ENCODE results near the gene NEMF.

The NEMF gene

DNA sequence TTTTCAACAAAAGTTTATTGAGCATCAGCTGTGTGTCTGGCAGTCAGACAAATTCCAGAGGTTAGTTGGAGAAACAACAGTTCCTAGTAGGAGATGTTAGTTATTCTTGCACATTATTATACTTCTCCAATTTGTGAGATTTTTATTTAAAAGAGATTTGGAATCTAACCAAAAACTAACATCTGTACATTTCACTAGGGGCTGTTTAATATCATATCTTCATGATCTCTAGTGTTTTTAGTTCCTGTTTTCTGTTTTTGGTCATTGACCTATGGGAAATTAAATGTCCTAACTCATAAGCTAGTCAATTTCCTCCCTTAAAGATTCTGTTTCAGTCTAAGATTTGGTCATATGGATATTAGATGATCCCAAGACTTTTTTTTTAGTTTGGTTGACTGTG is 118.8 kb downstream of the NEMF start:
- Histone ChIP-seq H3K4me3 (ENCODE audit: insufficient read length, low read depth) (no peak overlapping the region), H3K9me3 (ENCODE audit: insufficient read depth, low read length) (no peaks in the 10 kb centered on the region), H3K36me3 (ENCODE audit: insufficient read depth, insufficient read length, low read length) (no peaks in the 10 kb centered on the region), H3K27me3 (ENCODE audit: insufficient read depth, insufficient read length) (no peaks in the 10 kb centered on the region), H3K9ac (ENCODE audit: insufficient read length, low read depth) (no peak overlapping the region), H3K4me1 (ENCODE audit: insufficient read depth, insufficient read length) (no peaks in the 10 kb centered on the region)
- DNase-seq (ENCODE audit: low read depth, low spot score), result no peak
- TF ChIP-seq YY1 (IDR thresholded peaks at IDR 0.05; ENCODE audit: insufficient read depth, insufficient read length) (no peak), ZNF274 (IDR thresholded peaks at IDR 0.05; ENCODE audit: low read depth, low read length) (no peak), SUZ12 (IDR thresholded peaks at IDR 0.05; ENCODE audit: extremely low read depth, insufficient read depth, insufficient read length) (no peak)

DNA sequence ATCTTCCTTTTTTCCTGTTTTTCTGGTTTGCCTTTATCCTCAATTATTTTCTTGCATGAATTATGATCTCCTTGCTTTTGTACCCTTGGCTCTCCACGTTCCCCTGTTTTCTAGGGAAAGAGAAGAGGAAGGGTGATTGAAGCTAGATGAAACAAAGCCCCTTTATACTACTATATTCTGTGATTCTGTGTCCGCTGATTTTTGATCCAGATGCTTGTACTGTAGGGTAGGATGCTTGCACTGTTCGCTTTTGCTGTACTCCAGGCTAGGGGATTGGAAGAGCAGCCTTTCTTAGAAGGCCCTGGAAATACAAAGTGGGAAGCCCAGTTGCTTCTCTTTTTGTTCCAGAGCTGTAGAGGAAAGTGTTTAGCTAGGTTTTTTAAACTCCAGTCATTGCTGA is 119.7 kb downstream of the NEMF start:
- Histone ChIP-seq H3K27me3 (ENCODE audit: insufficient read depth, insufficient read length) (no peaks in the 10 kb centered on the region), H3K36me3 (ENCODE audit: insufficient read depth, insufficient read length, low read length) (no peaks in the 10 kb centered on the region), H3K9ac (ENCODE audit: insufficient read length, low read depth) (no peak overlapping the region), H3K9me3 (ENCODE audit: insufficient read depth, low read length) (no peaks in the 10 kb centered on the region), H3K4me1 (ENCODE audit: insufficient read depth, insufficient read length) (no peaks in the 10 kb centered on the region), H3K4me3 (ENCODE audit: insufficient read length, low read depth) (no peak overlapping the region)
- no peak for DNase-seq (ENCODE audit: low read depth, low spot score)
- TF ChIP-seq SUZ12 (IDR thresholded peaks at IDR 0.05; ENCODE audit: extremely low read depth, insufficient read depth, insufficient read length) (no peak), ZNF274 (IDR thresholded peaks at IDR 0.05; ENCODE audit: low read depth, low read length) (no peak), YY1 (IDR thresholded peaks at IDR 0.05; ENCODE audit: insufficient read depth, insufficient read length) (no peak)

All from NT2/D1 (cell line).